Measurements from ENCODE around the gene SCFD2.

Gene SCFD2

DNA sequence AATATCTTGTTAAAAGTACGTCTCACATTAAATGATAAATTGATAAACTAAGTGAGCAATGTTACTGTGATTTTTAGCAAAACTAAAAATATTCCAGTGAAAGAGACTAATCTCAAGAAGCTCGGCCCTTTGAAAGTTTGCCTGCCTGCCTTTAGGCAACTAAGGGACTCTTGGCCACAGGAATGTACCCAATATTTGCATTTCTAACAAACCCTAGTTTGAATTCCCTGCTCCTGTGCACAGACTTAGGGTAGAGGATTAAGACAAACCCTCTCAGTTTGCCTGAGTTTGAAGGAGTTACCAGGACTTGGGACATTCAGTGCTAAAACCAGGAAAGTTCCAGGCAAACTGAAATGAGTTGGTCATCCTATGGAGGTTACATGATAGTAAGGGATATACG lies 157.1 kb downstream of the SCFD2 start:
- Histone ChIP-seq H3K27ac (ENCODE audit: low read length) (no peak overlapping the region), H3K9me3 (ENCODE audit: insufficient read depth, low read length) (no peaks in the 10 kb centered on the region), H4K20me1 (ENCODE audit: insufficient read depth, low read length) (no peaks in the 10 kb centered on the region), H3K27me3 (ENCODE audit: low read depth, low read length) (no peaks in the 10 kb centered on the region), H2AFZ (ENCODE audit: low read depth, low read length) (no peak overlapping the region), H3K36me3 (replicated peaks; ENCODE audit: low read depth, low read length) (no peaks in the 10 kb centered on the region), H3K4me2 (ENCODE audit: low read length) (no peak overlapping the region), H3K4me3 (ENCODE audit: low read length) (no peak overlapping the region), H3K4me1 (ENCODE audit: low read length) (no peaks in the 10 kb centered on the region), H3K9ac (ENCODE audit: low read length) (no peak overlapping the region), H3K79me2 (ENCODE audit: low read length) (no peaks in the 10 kb centered on the region)
- no peak for TF ChIP-seq EZH2phosphoT487 (IDR thresholded peaks at IDR 0.05; ENCODE audit: low read depth)
- TF ChIP-seq, protein P1, sequence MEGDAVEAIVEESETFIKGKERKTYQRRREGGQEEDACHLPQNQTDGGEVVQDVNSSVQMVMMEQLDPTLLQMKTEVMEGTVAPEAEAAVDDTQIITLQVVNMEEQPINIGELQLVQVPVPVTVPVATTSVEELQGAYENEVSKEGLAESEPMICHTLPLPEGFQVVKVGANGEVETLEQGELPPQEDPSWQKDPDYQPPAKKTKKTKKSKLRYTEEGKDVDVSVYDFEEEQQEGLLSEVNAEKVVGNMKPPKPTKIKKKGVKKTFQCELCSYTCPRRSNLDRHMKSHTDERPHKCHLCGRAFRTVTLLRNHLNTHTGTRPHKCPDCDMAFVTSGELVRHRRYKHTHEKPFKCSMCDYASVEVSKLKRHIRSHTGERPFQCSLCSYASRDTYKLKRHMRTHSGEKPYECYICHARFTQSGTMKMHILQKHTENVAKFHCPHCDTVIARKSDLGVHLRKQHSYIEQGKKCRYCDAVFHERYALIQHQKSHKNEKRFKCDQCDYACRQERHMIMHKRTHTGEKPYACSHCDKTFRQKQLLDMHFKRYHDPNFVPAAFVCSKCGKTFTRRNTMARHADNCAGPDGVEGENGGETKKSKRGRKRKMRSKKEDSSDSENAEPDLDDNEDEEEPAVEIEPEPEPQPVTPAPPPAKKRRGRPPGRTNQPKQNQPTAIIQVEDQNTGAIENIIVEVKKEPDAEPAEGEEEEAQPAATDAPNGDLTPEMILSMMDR (IDR thresholded peaks at IDR 0.05; ENCODE audit: low read depth, low read length), result no peak

DNA sequence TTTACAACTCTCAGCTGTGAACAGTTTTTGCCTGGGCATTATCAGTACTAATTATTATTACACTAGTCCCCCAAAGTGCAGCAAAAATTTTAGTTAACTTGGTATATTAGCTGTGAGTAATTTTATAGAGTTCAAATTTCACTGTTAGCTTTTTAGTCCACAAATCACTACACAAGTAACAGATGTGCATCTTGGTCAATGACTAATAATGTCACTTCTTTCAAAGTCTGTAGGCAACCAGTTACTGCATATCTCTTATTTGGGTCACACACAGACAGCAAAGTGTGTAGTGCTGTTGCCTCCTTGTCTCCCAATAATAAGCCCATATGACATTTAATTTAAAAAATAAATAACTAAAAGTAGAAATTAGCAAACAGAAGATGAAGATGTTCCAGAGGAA lies 159.9 kb downstream of the SCFD2 start:
- H3K4me2 ChIP-seq (ENCODE audit: low read length), result no peak overlapping the region
- no peaks in the 10 kb centered on the region for H4K20me1 ChIP-seq (ENCODE audit: insufficient read depth, low read length)
- H3K36me3 ChIP-seq (replicated peaks; ENCODE audit: low read depth, low read length), result no peaks in the 10 kb centered on the region
- no peaks in the 10 kb centered on the region for H3K79me2 ChIP-seq (ENCODE audit: low read length)
- H3K4me3 ChIP-seq (ENCODE audit: low read length), result no peak overlapping the region
- H2AFZ ChIP-seq (ENCODE audit: low read depth, low read length), result no peak overlapping the region
- no peaks in the 10 kb centered on the region for H3K27me3 ChIP-seq (ENCODE audit: low read depth, low read length)
- no peaks in the 10 kb centered on the region for H3K9me3 ChIP-seq (ENCODE audit: insufficient read depth, low read length)
- H3K9ac ChIP-seq (ENCODE audit: low read length), result no peak overlapping the region
- TF ChIP-seq EZH2phosphoT487 (IDR thresholded peaks at IDR 0.05; ENCODE audit: low read depth), result no peak
- TF ChIP-seq, protein P1 (IDR thresholded peaks at IDR 0.05; ENCODE audit: low read depth, low read length), result no peak
- no peak overlapping the region for H3K27ac ChIP-seq (ENCODE audit: low read length)
- no peaks in the 10 kb centered on the region for H3K4me1 ChIP-seq (ENCODE audit: low read length)

DNA sequence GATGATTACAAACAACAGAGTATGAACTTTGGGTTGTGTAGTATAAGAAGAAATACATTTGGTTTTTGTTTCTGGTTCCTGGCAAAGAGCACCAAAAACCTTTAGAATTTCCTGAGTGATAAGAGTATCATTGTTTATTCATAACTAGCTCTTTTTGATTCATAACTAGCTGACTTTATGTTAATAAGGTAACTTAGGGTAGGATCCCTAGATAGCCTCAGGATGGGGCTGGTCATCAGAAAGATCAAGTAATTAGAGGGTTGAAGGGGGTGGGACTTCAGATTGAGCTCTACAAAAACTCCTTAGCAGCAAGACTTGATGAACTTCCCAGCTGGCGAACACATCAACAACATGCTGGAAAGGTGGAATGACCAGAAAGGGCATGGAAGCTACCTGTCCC lies 166.5 kb downstream of the SCFD2 start:
- Histone ChIP-seq H3K27ac (ENCODE audit: low read length) (no peak overlapping the region), H3K9ac (ENCODE audit: low read length) (no peak overlapping the region), H4K20me1 (ENCODE audit: insufficient read depth, low read length) (no peaks in the 10 kb centered on the region), H3K9me3 (ENCODE audit: insufficient read depth, low read length) (no peaks in the 10 kb centered on the region), H3K4me2 (ENCODE audit: low read length) (no peak overlapping the region), H3K79me2 (ENCODE audit: low read length) (no peaks in the 10 kb centered on the region), H3K36me3 (replicated peaks; ENCODE audit: low read depth, low read length) (no peaks in the 10 kb centered on the region), H3K4me1 (ENCODE audit: low read length) (no peaks in the 10 kb centered on the region), H3K4me3 (ENCODE audit: low read length) (no peak overlapping the region), H3K27me3 (ENCODE audit: low read depth, low read length) (no peaks in the 10 kb centered on the region), H2AFZ (ENCODE audit: low read depth, low read length) (no peak overlapping the region)
- TF ChIP-seq, protein P1 (IDR thresholded peaks at IDR 0.05; ENCODE audit: low read depth, low read length), result no peak
- no peak for TF ChIP-seq EZH2phosphoT487 (IDR thresholded peaks at IDR 0.05; ENCODE audit: low read depth)

DNA sequence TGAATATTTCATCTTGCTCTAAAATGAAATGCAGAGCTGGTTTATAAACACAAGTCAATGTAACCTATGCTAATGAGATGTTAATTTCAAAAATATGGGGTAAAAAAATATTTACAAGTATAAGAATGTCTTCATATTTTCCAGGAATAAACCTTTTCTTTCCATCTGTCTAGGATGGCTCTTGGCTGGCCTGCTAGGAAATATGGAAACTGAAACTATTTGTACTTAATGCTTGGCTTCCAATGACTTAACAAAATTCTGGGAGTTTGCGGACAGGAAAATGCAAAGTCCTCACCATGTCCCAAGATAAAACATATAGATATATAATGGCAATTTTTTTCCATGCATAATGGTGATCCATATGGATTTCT lies 168.1 kb downstream of the SCFD2 start:
- H3K9me3 ChIP-seq (ENCODE audit: insufficient read depth, low read length), result no peaks in the 10 kb centered on the region
- no peaks in the 10 kb centered on the region for H3K27me3 ChIP-seq (ENCODE audit: low read depth, low read length)
- no peak overlapping the region for H3K27ac ChIP-seq (ENCODE audit: low read length)
- no peak for TF ChIP-seq EZH2phosphoT487 (IDR thresholded peaks at IDR 0.05; ENCODE audit: low read depth)
- TF ChIP-seq, protein P1 (IDR thresholded peaks at IDR 0.05; ENCODE audit: low read depth, low read length), result no peak
- no peak overlapping the region for H2AFZ ChIP-seq (ENCODE audit: low read depth, low read length)
- H4K20me1 ChIP-seq (ENCODE audit: insufficient read depth, low read length), result no peaks in the 10 kb centered on the region
- H3K4me2 ChIP-seq (ENCODE audit: low read length), result no peak overlapping the region
- no peaks in the 10 kb centered on the region for H3K36me3 ChIP-seq (replicated peaks; ENCODE audit: low read depth, low read length)
- H3K79me2 ChIP-seq (ENCODE audit: low read length), result no peaks in the 10 kb centered on the region
- no peaks in the 10 kb centered on the region for H3K4me1 ChIP-seq (ENCODE audit: low read length)
- no peak overlapping the region for H3K9ac ChIP-seq (ENCODE audit: low read length)
- no peak overlapping the region for H3K4me3 ChIP-seq (ENCODE audit: low read length)
